Iris pigment epithelial cell (primary cell): Measurements from ENCODE around the gene CHD5.

Source experiments
- DNase-seq: peaks from one replicate; pipeline ENCODE4 v3.0.0-alpha.2; 2011; ENCODE audit warnings: low read depth

The CHD5 gene

GRCh38 chr1:6174621-6175410 is 5.3 kb downstream of the CHD5 start:
- no peak for DNase-seq

- no peak for DNase-seq
Observed at GRCh38 chr1:6172549-6172948, 7.6 kb downstream of the CHD5 start.

- no peak for DNase-seq
Observed at GRCh38 chr1:6171548-6172124, 8.5 kb downstream of the CHD5 start.

GRCh38 chr1:6170742-6171201 is 9.3 kb downstream of the CHD5 start:
- DNase-seq = no peak

GRCh38 chr1:6170116-6170741 is 9.9 kb downstream of the CHD5 start:
- DNase-seq = no peak

- DNase-seq = no peak
Observed at GRCh38 chr1:6168947-6169586, 11.1 kb downstream of the CHD5 start.

- no peak for DNase-seq
Observed at GRCh38 chr1:6167391-6168303, 12.5 kb downstream of the CHD5 start.

GRCh38 chr1:6166655-6167390 is 13.3 kb downstream of the CHD5 start:
- DNase-seq = no peak

GRCh38 chr1:6166221-6166620 is 13.9 kb downstream of the CHD5 start:
- DNase-seq = no peak

GRCh38 chr1:6165441-6165985 is 14.6 kb downstream of the CHD5 start:
- DNase-seq = no peak

- DNase-seq = no peak
Observed at GRCh38 chr1:6165027-6165426, 15.1 kb downstream of the CHD5 start.

GRCh38 chr1:6163973-6164617 is 16.0 kb downstream of the CHD5 start:
- no peak for DNase-seq

- no peak for DNase-seq
Observed at GRCh38 chr1:6163191-6163972, 16.7 kb downstream of the CHD5 start.

- no peak for DNase-seq
Observed at GRCh38 chr1:6162773-6163172, 17.3 kb downstream of the CHD5 start.

- no peak for DNase-seq
Observed at GRCh38 chr1:6162341-6162740, 17.8 kb downstream of the CHD5 start.

GRCh38 chr1:6158181-6158580 is 21.9 kb downstream of the CHD5 start:
- DNase-seq = no peak

- DNase-seq = peak; percentile 66
Observed at GRCh38 chr1:6157528-6158174, 22.5 kb downstream of the CHD5 start.

GRCh38 chr1:6157132-6157527 is 23.0 kb downstream of the CHD5 start:
- DNase-seq = peak; percentile 11
